ENCODE data around the gene KRT3.

The KRT3 gene

DNA sequence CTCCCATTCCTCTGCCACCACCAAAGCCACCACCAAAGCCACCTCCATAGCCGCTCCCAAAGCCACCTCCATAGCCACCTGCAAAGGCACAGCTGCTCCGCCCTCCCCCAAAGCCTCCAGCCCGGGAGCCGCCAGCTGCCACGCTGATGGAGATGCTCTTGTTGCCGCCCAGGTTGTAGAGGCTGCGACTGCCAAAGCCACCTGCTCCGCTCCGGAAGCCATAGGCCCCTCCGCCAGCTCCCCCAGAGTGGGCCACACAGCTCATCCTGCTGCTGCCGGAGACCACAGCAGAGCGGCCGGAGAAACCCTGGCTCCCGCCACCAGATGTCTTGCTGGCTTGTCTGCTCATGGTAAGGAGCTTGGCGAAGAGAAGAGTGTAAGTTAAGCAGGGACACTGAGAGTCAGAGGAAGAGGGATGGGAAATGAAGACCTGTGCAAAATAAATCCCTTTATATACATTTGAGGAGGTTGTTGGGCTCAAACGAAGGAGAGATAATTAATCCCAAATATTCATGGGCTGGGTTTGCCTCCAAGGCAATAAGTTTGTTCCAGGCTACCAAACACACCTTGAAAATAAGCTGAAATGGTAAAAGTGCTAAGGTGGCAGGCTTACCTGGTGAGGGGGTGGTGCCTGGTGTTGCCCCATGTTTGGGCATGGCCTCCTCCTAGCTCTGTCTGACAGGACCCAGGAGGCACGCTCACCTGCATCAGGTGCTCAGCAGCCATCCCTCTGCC lies at the start of gene KRT3:
KRT3 (minus strand) TSS at position 424 of the 735 bp plus-strand sequence; CDS start at position 349, 75 bp downstream.
- DNase-seq, result no peak

DNA sequence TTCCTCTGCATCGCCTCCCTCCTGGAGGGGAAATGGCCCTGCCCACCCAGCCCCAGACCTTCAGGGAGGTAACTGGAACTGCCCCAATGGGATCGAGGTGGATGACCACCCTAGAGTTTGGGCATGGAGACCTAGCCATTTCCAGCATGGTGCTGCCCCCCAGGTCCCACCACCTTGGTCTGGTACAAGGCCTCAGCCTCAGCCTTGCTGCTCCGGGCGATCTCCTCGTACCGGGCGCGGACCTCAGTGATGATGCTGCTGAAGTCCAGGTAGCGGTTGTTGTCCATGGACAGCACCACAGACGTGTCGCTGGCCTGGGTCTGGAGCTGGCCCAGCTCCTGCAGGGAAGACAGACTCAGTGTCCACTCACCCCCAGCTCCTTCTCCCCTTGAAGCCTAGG lies 48.5 kb upstream of the KRT3 start:
- no peak for DNase-seq

DNA sequence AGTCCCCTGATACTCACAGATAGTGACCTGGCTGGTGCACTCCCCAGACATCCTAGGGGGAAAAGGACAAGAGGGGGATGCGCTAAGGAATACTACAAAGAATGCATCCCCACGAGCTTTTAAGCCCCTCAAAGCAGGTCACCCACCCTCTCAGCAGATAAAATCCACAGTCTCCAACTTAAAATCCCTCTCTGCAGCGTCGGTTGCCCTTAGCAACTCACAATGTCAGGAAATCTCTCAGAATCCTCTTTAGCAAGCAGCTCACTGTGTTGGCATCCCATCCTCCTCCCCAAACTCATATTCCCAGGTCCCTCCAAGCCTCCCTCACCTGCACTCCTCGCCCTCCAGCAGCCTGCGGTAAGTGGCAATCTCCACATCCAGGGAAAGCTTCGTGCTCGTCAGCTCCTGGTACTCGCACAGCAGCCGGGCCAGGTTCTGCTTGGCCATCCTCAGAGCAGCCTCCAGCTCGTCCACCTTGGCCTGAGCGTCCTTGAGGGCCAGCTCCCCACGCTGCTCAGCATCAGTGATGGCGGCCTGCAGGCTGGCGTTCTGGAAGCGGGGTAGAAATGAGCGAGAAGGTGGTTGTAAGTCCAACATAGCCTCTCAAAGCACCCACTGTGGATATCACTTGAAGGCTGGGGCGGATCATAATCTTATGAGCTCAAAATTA lies 43.7 kb upstream of the KRT3 start:
- DNase-seq, result no peak

DNA sequence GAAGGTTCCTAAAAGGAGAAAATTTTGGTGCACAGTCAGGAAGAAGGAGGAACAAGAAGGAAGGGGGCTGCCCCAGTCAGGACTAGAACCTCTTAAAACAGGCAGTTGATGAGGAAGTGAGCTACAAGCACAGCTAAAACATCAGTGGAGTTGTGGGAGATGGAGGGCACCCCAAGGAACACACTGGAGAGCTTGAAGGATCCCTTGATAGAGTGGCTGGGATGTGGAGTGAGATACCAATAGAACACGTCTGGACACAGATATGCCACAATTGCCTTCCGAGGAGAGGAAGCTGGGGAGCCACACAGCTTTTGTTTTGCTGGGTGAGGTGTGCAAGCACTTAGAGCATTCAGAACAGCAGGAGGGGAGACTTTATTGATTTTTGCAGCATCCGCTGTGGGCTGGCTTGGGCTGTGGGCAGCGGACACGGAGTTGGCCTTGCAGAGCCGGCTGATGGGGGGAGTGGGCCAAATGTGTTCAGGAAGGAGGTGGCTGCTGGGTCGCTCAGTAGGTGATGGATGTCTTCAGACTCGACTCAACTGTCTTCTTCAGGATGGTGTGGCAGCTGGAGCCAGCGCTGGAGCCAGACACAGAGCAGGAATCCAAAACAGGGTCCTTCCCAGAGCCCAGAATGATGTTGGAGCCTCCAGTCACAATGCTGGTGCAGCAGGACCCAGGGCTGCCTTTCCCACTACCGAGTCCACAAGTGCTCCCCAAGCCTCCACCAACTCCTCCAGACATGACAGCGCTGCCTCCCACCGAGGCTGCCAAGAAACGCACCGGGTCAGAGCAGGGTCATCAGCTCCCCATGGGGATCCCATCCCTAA lies 42.9 kb upstream of the KRT3 start:
- no peak for DNase-seq

DNA sequence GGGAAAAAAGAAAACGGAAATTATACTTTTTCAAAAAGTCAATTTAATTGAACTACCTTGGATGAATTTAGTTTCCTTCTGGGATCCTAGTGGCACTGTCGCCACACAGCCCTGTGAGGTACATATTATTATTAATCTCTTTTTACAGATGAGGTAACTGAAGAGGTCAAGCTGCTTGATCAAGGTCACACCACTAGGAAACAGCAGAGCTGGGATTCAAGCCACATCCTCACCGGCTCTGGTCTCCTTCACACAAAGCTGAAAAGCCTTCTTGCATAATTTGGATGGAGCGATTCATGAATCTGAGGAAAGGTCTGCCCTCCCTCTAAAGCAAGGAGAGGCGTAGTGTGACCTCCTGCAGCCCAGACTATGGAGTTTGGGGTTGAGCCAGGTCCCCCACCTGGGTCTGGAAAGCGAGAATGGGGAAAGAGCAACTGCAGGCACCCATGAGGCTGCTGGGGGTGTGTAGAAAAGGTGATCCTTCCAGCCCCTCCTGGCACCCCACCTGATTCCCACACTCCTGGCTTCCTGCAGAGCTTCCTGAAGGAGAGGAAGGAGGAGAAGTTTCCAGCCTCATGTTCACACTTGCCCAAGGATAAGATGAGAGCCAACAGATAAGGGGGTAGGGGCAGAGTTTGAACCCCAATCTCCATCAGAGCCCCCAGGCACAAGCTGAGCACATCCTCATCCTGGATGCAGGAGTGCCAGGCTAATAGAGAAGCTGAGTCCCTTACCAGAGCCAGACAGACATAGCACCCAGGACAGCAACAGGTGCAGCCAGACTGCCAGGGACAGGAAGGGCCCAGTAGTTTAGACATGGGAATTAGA lies 42.1 kb upstream of the KRT3 start:
- DNase-seq, result no peak

DNA sequence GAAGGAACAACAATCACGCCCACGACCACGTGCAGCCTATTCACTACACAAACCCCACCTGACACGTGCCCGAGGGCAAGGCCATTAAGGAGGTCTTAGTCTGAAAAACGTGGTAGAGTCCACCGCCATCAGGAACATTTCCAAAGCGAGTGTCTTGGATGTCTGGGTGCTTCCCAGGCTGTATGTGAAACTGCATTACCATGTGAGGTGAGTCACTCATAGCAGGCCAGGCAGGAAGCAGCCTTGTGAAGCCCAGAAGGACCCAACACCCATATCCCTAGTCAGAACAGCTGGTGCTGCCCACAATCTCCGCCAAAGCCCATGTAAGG lies 41.5 kb upstream of the KRT3 start:
- DNase-seq, result no peak

DNA sequence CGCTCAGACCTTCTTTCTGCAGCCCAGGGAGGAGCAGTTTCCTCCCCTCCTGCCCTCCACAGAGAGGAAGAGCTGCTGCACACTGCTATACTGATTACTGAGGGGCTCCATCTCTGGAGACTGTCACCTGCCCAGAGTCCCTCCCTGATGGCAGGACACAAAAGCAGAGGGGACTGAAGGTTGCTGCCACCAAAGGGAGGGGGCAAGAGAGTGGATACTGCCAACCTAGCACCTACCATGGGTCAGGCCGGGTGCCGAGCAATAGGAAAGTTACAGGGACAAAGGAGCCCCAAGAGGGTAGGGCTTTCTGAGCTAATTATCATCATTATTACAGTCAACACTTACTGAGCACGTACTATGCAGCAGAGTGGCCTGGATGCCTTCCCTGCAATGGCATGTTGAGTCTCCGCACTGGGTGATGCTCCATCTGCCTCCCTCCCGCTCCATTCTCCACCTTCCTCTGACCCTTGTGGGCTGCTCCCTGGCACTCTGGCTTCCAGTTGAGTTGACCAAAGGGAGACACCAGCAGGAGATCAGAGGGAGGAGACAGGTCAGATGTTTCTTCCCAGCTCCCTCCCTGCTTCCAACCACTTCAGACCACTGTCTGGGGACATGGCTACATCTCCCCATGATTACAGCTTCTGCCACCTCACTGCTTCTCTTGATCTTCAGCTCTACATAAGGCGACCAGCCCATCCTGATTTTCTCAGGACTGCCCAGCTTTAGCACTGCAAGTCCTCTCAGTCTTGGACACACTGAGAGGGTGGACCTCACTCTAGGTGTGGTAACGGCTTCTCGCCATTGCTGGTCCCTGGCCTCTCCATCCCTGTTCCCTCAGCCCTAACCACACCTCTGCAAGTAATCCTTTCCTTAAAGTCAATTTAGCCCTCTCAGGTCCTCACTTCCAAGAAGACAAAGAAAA lies 40.8 kb upstream of the KRT3 start:
- DNase-seq, result no peak

DNA sequence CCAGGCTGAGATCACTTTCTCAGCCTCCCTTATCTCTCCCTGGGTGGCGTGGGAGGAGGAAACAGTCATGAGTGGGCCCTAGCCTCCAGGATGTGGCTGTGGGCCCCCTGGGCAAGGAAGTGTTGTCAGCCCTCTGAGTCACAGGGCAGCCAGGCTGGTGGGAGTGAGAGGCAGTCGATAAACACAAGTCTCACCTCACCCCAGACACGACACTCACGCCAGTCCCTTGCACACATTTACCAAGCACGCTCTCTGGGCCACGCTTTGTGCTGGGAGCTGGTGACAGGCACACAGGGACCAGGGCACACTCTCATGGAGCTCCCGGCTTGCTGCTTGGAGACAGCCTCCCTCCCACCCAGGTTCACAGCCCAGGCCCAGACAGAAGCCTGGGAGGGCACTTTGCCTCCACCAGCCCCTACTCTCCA lies 40.1 kb upstream of the KRT3 start:
- no peak for DNase-seq

DNA sequence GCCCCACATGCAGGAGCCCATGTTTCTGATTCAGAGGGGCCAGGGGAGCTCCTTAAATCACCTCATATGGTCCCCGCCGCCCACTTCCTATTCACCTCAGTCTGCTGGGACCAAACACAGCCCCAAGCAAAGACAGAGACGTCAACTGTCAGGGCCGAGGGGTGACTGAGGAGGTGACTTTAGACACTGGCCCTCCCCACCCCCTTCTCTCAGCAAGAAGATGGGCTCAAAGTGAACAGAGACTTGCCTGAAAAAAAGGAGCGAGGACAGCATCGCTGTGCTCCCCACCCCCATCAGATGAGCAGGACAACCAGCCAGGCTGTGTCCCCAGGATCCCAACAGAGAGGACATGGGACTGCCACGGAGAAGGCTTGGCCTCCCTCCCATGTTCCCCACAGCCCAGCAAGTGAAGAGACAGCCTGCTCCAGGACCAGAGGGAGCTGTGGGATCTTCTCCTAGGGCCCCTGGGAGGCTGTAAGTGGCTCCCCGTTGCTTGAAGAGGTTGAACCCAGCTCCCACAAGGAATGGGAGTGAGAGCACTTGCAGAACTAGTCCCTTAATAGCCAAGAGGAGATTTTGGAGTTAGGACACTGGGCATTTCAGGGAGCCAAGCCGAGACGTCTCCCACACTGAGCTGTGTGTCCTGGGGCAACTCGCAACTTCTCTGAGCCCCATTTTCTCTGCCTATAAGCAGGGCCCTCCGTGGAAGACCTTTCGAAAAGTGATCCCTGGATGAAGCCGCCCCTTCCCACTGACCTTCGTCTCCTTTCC lies 39.5 kb upstream of the KRT3 start:
- no peak for DNase-seq

DNA sequence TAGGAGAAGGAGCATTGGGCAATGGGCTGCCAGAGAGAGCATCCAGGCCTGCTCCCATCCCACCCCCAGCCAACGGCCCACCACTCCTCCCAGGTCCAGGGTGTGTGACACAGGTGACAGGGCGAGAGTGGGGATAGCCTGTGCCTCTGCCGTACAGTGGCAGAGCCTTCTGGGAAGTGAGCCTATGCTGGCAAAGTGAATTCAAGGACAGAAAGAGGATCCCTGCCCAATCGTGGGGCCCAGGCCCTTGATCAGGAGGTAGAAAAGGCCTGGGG lies 38.7 kb upstream of the KRT3 start:
- no peak for DNase-seq

DNA sequence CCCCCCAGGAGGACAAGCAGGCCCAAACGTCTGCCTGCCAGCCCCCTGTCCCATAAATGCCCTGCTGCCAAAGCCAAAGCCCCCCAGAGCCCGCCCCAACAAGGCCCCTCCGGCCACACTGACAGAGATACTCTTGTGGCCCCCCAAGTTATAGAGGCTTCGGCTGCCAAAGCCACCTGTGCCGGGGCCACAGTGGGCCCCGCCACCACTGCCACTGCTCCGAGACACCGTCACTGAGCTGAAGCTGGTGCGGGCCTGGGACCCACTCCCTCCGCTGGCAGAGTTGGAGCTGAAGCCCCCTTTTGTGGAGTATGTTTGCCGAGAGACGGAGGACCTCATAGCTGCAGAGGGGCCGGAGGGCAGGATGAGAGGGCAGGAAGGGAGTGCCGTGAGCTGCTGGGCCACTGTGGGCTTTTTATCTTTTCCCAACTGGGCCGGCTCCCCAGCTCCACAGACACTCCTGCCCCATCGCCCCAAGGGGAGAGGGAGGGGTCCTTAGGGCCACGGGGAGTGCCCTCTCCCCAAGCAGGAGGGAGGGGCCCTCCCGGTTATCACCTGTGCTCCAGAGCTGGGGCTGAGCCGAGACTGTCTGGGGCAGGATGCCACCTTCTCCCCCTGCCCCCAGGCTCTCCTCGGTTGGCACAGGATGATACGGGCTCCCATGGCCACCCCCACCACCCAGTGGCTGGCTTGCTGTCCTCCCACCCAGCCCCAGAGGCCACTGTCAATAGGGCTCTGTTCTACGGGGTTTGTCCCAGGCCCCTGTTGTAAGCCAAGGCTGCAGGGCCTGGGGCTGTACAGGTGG lies 38.2 kb upstream of the KRT3 start, which contains the start of gene KRT79:
KRT79 (minus strand) TSS at position 390 of the 805 bp plus-strand sequence; CDS start at position 339, 51 bp downstream.
- DNase-seq, result no peak

DNA sequence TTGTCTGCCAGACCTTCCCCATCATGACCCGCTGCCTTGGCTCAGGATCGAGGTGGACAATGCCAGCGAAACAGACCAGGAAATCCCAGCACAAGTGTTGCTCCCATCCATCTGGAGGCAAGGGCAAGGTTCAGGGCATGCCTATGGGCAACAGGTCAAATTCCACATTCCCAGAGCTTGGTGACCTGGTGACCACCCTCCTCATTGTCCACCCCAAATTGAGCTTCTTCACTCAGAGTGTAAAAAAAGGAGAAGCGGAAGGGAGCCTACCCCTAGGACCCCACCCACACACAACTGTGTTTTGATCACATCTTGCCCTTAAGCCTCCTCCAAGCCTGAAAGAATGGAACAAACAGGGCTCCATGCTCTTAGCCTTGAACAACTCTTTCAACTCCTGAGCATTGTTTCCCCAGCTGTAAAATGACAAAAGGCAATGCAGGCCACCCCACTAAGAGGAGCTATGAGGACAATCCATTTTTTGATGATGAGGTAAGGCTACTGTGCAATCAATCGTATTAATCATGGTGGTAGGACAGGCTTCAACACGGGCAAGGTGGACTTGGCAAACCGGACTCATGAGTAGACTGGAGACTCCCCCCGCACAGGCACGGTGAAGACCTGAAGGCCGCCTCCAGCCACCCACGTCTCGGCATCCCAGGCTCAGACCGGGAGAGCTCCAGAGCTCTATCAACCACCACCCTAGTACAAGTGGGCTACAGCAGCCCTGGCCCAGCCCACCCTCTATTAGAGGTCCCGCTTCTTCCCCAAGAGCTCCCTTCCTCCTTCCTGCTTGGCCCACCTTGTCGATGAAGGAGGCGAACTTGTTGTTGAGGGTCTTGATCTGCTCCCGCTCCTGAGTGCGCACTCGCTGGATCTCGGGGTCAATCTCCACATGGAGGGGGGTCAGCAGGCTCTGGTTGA lies 37.3 kb upstream of the KRT3 start:
- no peak for DNase-seq

DNA sequence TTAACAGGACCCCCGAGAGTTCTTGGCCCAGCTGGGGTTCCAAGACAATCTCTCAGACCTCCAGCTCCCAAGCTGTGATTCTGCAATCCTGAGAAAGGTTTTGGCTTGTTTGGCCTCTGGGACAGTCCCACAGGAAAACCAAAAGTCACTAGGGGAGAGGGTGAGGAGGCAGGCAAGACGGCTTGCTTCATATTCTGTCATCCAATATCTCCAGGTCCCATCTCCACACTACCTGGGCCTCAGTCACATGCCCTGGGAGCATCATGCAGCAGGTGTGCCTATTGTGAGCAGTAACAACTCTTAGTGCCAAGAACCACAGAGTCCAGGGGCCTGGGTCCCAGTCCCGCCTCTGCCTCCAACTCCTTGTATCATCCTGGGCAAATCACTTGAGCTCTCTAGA lies 36.5 kb upstream of the KRT3 start:
- no peak for DNase-seq

DNA sequence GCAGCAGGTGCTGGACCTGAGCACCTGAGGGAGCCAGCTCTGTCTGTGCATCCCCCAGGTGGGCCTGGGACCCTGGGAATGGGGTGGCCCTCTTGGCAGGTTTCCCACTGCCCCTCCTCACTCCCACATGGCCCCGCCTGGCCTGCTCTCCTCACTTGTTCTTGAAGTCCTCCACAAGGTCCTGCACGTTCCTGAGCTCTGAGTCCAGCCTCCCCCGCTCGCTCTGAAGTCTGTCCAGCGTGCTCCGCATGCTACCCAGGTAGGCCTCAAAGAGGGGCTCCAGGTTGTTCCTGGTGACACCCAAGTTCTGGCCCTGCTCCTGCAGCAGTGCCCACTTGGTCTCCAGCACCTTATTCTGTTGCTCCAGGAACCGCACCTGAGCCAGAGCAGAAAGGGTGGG lies 35.3 kb upstream of the KRT3 start:
- no peak for DNase-seq

DNA sequence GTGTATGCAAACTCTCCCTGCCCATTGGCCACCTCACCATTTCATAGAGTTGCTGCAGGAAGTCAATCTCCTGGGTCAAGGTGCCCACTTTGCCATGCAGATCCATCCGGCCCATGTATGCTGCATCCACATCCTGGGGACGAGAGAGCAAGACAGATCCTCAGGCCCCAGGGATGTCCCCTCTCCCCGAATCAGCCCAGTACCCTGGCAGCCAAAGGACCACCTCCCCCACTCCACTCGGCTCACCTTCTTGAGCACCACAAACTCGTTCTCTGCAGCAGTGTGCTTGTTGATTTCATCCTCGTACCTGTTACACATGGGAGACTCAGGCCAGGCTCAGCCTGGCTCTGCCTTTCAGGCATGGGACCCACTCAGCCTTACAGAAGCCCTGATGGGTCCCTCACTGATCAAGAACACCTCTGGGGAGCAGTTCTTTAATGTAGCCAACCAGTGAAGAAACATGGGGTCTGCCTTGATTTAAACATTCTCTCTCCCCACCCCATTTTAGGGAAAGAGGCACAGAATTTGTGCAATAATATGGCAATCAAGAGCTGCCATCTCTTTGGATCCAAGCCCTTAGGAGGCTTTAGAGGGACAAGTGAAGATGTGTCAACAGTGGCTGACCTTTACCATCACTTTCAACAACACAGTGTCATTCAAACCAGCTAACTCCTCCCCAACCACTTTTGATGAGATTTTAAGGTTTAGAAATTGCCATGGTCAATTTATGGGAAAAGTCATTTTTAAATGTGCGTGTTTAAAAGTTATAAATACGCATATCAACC lies 34.3 kb upstream of the KRT3 start:
- DNase-seq, result no peak

DNA sequence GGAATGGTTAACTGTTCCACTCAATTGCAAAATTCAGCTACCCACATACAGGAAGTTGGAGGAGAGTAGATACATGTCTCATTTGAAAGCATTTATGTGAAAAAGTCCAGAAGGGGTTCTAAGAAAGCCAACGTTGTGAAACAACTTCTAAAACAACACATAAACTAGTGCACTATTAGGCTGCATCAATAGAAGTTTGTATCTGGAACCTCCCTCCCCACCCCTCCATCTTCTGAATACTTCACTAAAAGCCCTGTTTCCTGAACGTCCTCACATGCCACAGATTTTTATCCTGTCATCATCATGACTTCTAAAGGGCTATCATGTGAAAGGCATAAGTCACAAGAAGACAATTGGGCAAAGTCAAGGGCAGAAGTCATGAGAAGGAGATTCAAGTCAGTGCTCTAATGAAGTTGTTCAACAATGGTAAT lies 32.7 kb upstream of the KRT3 start:
- DNase-seq, result no peak

DNA sequence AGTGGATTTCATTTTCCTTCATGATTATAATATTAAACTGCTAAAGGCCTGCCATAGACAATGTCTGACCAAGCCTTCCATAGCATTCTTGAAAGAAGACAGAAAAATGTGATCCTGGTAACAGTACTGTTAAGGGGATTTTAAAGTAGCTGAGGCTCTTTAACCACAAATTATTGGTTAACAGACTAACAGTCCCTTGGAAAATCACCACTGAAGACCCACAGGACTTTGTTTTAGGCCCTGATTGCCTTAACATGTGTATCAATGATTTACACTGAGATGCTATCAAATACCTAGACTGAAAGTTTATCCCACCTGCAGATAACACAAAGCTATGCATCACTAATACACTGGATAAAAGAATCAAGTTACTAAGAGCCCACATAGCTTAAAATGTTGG lies 32.2 kb upstream of the KRT3 start:
- DNase-seq, result no peak

DNA sequence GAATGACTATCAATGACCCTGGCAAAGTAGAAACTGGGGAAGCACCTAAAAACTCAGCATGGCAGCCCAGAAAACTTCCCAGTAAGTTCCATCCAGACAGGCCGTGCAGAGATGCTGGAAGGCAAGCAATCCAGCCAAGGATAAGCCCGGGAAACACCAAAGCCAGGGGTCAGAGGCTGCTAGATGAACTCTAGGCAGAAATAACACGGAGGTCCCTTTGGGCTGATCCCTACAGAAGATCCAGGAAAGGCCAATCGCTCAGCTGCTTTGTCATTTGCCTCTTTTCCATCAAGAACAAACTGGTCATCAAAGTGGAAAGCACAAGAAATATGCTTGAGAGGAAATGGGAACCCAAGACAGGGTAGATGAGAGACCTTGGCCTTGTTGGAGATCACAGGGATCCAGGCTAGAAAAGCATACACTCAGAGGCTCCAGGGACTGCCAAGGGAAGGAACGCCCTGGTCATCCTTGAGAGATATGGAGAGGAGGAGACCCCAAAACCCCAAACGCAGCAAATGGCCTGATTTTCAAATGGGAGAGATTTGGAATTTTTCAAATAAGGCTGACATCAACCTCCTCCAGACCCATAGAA lies 31.7 kb upstream of the KRT3 start:
- no peak for DNase-seq
